ENCODE results near the gene TMEM143. TPM values are rescaled to one million over a fixed set of nuclear protein-coding genes. Genes with fewer than 3 reads are reported as not detected.

TMEM143 gene
- total RNA-seq, 2 donors from 2014 or later, result 20.5 to 33.7 TPM

- Mint-ChIP-seq H3K27ac (no peak overlapping the region), H3K27me3 (no peaks in the 10 kb centered on the region)
Measured at GRCh38 chr19:48354332-48354992, 9.3 kb downstream of the TMEM143 start.

GRCh38 chr19:48353677-48354076 is 10.1 kb downstream of the TMEM143 start:
- Mint-ChIP-seq H3K36me3 (ENCODE audit: low read depth) (peaks cover 5% of the 10 kb centered on the region), H3K4me1 (peaks cover 8% of the 10 kb centered on the region), H3K27ac (no peak overlapping the region), H3K27me3 (no peaks in the 10 kb centered on the region), H3K4me3 (no peak overlapping the region), H3K9me3 (no peaks in the 10 kb centered on the region)
- no peak for ATAC-seq (replicated peaks)

More at GRCh38 chr19:48354332-48354992, 9.3 kb downstream of the TMEM143 start:
- Mint-ChIP-seq H3K9me3 (no peaks in the 10 kb centered on the region), H3K4me1 (peaks cover 8% of the 10 kb centered on the region), H3K4me3 (no peak overlapping the region), H3K36me3 (ENCODE audit: low read depth) (peaks cover 12% of the 10 kb centered on the region)
- ATAC-seq (replicated peaks), result no peak

- Mint-ChIP-seq H3K9me3 (no peaks in the 10 kb centered on the region), H3K27ac (no peak overlapping the region), H3K27me3 (no peaks in the 10 kb centered on the region), H3K4me1 (peaks cover 14% of the 10 kb centered on the region), H3K36me3 (ENCODE audit: low read depth) (peaks cover 6% of the 10 kb centered on the region), H3K4me3 (no peak overlapping the region)
- peak; percentile 98 for ATAC-seq (replicated peaks)
Measured at GRCh38 chr19:48351341-48351752, 12.4 kb downstream of the TMEM143 start.

- no peaks in the 10 kb centered on the region for H3K9me3 Mint-ChIP-seq
- no peak for ATAC-seq (replicated peaks)
- H3K27ac Mint-ChIP-seq, result no peak overlapping the region
- H3K4me1 Mint-ChIP-seq, result peaks cover 14% of the 10 kb centered on the region
- H3K4me3 Mint-ChIP-seq, result no peak overlapping the region
- H3K36me3 Mint-ChIP-seq (ENCODE audit: low read depth), result peaks cover 6% of the 10 kb centered on the region
- no peaks in the 10 kb centered on the region for H3K27me3 Mint-ChIP-seq
Measured at GRCh38 chr19:48350856-48351255, 12.9 kb downstream of the TMEM143 start.

GRCh38 chr19:48348737-48349136 is 15.0 kb downstream of the TMEM143 start:
- Mint-ChIP-seq H3K4me1 (peaks cover 14% of the 10 kb centered on the region), H3K27me3 (no peaks in the 10 kb centered on the region), H3K9me3 (no peaks in the 10 kb centered on the region), H3K36me3 (ENCODE audit: low read depth) (peaks cover 6% of the 10 kb centered on the region), H3K4me3 (no peak overlapping the region), H3K27ac (peak overlapping the region; percentile 3)
- ATAC-seq (replicated peaks), result no peak

GRCh38 chr19:48348045-48348444 is 15.7 kb downstream of the TMEM143 start:
- Mint-ChIP-seq H3K27ac (peak overlapping the region; percentile 3), H3K36me3 (ENCODE audit: low read depth) (peaks cover 6% of the 10 kb centered on the region), H3K27me3 (no peaks in the 10 kb centered on the region), H3K4me1 (peaks cover 14% of the 10 kb centered on the region), H3K4me3 (no peak overlapping the region), H3K9me3 (no peaks in the 10 kb centered on the region)
- ATAC-seq (replicated peaks), result no peak

GRCh38 chr19:48346191-48346590 is 17.5 kb downstream of the TMEM143 start:
- Mint-ChIP-seq H3K4me3 (no peak overlapping the region), H3K4me1 (peaks cover 9% of the 10 kb centered on the region), H3K27me3 (no peaks in the 10 kb centered on the region), H3K36me3 (ENCODE audit: low read depth) (peaks cover 6% of the 10 kb centered on the region), H3K27ac (no peak overlapping the region), H3K9me3 (no peaks in the 10 kb centered on the region)
- ATAC-seq (replicated peaks), result no peak

GRCh38 chr19:48344892-48345291 is 18.8 kb downstream of the TMEM143 start:
- Mint-ChIP-seq H3K9me3 (no peaks in the 10 kb centered on the region), H3K36me3 (ENCODE audit: low read depth) (peaks cover 6% of the 10 kb centered on the region), H3K4me1 (peaks cover 6% of the 10 kb centered on the region), H3K27ac (no peak overlapping the region), H3K4me3 (no peak overlapping the region), H3K27me3 (no peaks in the 10 kb centered on the region)
- no peak for ATAC-seq (replicated peaks)

- no peaks in the 10 kb centered on the region for H3K27me3 Mint-ChIP-seq
Measured at GRCh38 chr19:48342841-48343540, 20.7 kb downstream of the TMEM143 start.

GRCh38 chr19:48342414-48342738 is 21.4 kb downstream of the TMEM143 start:
- Mint-ChIP-seq H3K4me1 (no peaks in the 10 kb centered on the region), H3K4me3 (no peak overlapping the region), H3K9me3 (no peaks in the 10 kb centered on the region), H3K36me3 (ENCODE audit: low read depth) (no peaks in the 10 kb centered on the region), H3K27ac (no peak overlapping the region), H3K27me3 (no peaks in the 10 kb centered on the region)
- no peak for ATAC-seq (replicated peaks)

More at GRCh38 chr19:48342841-48343540, 20.7 kb downstream of the TMEM143 start:
- ATAC-seq (replicated peaks), result no peak
- Mint-ChIP-seq H3K27ac (no peak overlapping the region), H3K4me1 (no peaks in the 10 kb centered on the region), H3K4me3 (no peak overlapping the region), H3K36me3 (ENCODE audit: low read depth) (no peaks in the 10 kb centered on the region), H3K9me3 (no peaks in the 10 kb centered on the region)

- no peak overlapping the region for H3K27ac Mint-ChIP-seq
Measured at GRCh38 chr19:48341515-48342413, 22.0 kb downstream of the TMEM143 start.

GRCh38 chr19:48340995-48341394 is 22.7 kb downstream of the TMEM143 start:
- Mint-ChIP-seq H3K4me3 (no peak overlapping the region), H3K4me1 (no peaks in the 10 kb centered on the region), H3K36me3 (ENCODE audit: low read depth) (no peaks in the 10 kb centered on the region), H3K9me3 (no peaks in the 10 kb centered on the region), H3K27ac (no peak overlapping the region), H3K27me3 (no peaks in the 10 kb centered on the region)
- ATAC-seq (replicated peaks), result no peak

More at GRCh38 chr19:48341515-48342413, 22.0 kb downstream of the TMEM143 start:
- ATAC-seq (replicated peaks), result no peak
- H3K9me3 Mint-ChIP-seq, result no peaks in the 10 kb centered on the region
- H3K27me3 Mint-ChIP-seq, result no peaks in the 10 kb centered on the region
- H3K4me1 Mint-ChIP-seq, result no peaks in the 10 kb centered on the region
- H3K4me3 Mint-ChIP-seq, result no peak overlapping the region
- H3K36me3 Mint-ChIP-seq (ENCODE audit: low read depth), result no peaks in the 10 kb centered on the region

- Mint-ChIP-seq H3K4me1 (peaks cover 6% of the 10 kb centered on the region), H3K27me3 (no peaks in the 10 kb centered on the region), H3K9me3 (no peaks in the 10 kb centered on the region), H3K27ac (peak overlapping the region; percentile 72), H3K36me3 (ENCODE audit: low read depth) (no peaks in the 10 kb centered on the region), H3K4me3 (no peak overlapping the region)
- no peak for ATAC-seq (replicated peaks)
Measured at GRCh38 chr19:48338802-48339503, 24.8 kb downstream of the TMEM143 start.

- Mint-ChIP-seq H3K36me3 (ENCODE audit: low read depth) (peaks cover 5% of the 10 kb centered on the region), H3K4me1 (peaks cover 6% of the 10 kb centered on the region)
Measured at GRCh38 chr19:48338253-48338755, 25.4 kb downstream of the TMEM143 start.

More at GRCh38 chr19:48338253-48338755, 25.4 kb downstream of the TMEM143 start:
- Mint-ChIP-seq H3K9me3 (no peaks in the 10 kb centered on the region), H3K4me3 (no peak overlapping the region), H3K27ac (no peak overlapping the region), H3K27me3 (no peaks in the 10 kb centered on the region)
- no peak for ATAC-seq (replicated peaks)
